Melanocyte of skin (primary cell): ENCODE data around the gene CUTA. TPM values are rescaled to one million over a fixed set of nuclear protein-coding genes. Genes with fewer than 3 reads are reported as not detected.

Source experiments
- small RNA-seq, 2 donors: library from RNA; depleted of rRNA; stranded (forward); fragments of <200 nt; gene quantifications; one replicate each; pipeline ENCODE3, GENCODE V24; 2012
- total RNA-seq, 2 donors: library from RNA; depleted of rRNA; stranded (reverse); fragments of >200 nt; gene quantifications; 2 replicates each; pipeline ENCODE4 v1.2.3, GENCODE V29; 2012

The CUTA gene
- 100 to 1,000 TPM; 139 to 144 TPM for total RNA-seq

GRCh38 chr6:33417903-33418689 lies at the start of gene CUTA:
Gene CUTA (minus strand): TSS chr6:33418107. CDS start chr6:33418000, 107 bp downstream.

GRCh38 chr6:33454009-33454946 lies 36.4 kb upstream of the CUTA start, which contains the start of gene ZBTB9:
Gene ZBTB9 (plus strand): TSS chr6:33454576. CDS start chr6:33455101, 525 bp downstream.

GRCh38 chr6:33419580-33420490 lies 1.9 kb upstream of the CUTA start, which contains the start of gene SYNGAP1:
Gene SYNGAP1 (plus strand): TSS chr6:33420065. CDS start chr6:33420265, 200 bp downstream.

GRCh38 chr6:33410711-33411631 lies 6.9 kb downstream of the CUTA start, which contains the start of gene PHF1:
Gene PHF1 (plus strand): TSS chr6:33411014. CDS start chr6:33412264, 1,250 bp downstream.

GRCh38 chr6:33391278-33391921 lies 26.5 kb downstream of the CUTA start, which contains the start of gene KIFC1:
Gene KIFC1 (plus strand): TSS chr6:33391823. CDS start chr6:33391986, 163 bp downstream.

Small RNA genes lying within 50 kb of the gene (small RNA-seq; reads per million reads assigned to genes)
- gene RPL35AP4 (0 reads per million in 2 donors), gene ZBTB9 (0 reads per million in 2 donors)

Other genes starting within 250 kb of the CUTA start
- under 1 TPM in 1 of 2 donors, not detected in 1; 0.34 TPM for gene COL11A2, start 225.6 kb downstream of the CUTA start, total RNA-seq
- gene RXRB, start 217.4 kb downstream of the CUTA start, total RNA-seq, result 10 to 100 TPM in 1 of 2 donors, 1 to 10 TPM in 1; 8.7 to 13.8 TPM
- gene SLC39A7, start 217.2 kb downstream of the CUTA start, total RNA-seq, result 10 to 100 TPM; 45.4 to 58.3 TPM
- 1 to 10 TPM; 4.3 to 6.5 TPM for gene HSD17B8, start 213.5 kb downstream of the CUTA start, total RNA-seq
- 10 to 100 TPM; 23.6 to 25.8 TPM for gene RING1, start 209.6 kb downstream of the CUTA start, total RNA-seq
- gene VPS52, start 146.2 kb downstream of the CUTA start, total RNA-seq, result 10 to 100 TPM; 38.3 to 41.0 TPM
- 1,000 to 10,000 TPM; 1,205 to 1,781 TPM for gene RPS18, start 146.0 kb downstream of the CUTA start, total RNA-seq
- gene B3GALT4, start 141.0 kb downstream of the CUTA start, total RNA-seq, result 1 to 10 TPM; 3.7 to 7.6 TPM
- gene WDR46, start 128.9 kb downstream of the CUTA start, total RNA-seq, result 10 to 100 TPM; 68.5 to 92.6 TPM
- 10 to 100 TPM; 32.7 to 58.3 TPM for gene PFDN6, start 128.5 kb downstream of the CUTA start, total RNA-seq
- gene RGL2, start 119.2 kb downstream of the CUTA start, total RNA-seq, result 10 to 100 TPM; 19.0 to 23.1 TPM
- gene TAPBP, start 104.0 kb downstream of the CUTA start, total RNA-seq, result 100 to 1,000 TPM; 120 to 228 TPM
- 10 to 100 TPM in 1 of 2 donors, 1 to 10 TPM in 1; 7.7 to 12.7 TPM for gene ZBTB22, start 100.4 kb downstream of the CUTA start, total RNA-seq
- 10 to 100 TPM; 28.9 to 45.6 TPM for gene DAXX, start 95.1 kb downstream of the CUTA start, total RNA-seq
- 10 to 100 TPM; 32.0 to 59.6 TPM for gene KIFC1, start 26.3 kb downstream of the CUTA start, total RNA-seq
- gene PHF1, start 7.1 kb downstream of the CUTA start, total RNA-seq, result 10 to 100 TPM; 11.7 to 16.5 TPM
- 1 to 10 TPM; 4.8 to 5.3 TPM for gene SYNGAP1, start 2.0 kb upstream of the CUTA start, total RNA-seq
- gene ZBTB9, start 36.5 kb upstream of the CUTA start, total RNA-seq, result 1 to 10 TPM; 3.8 to 7.3 TPM
- 10 to 100 TPM; 21.0 to 36.0 TPM for gene BAK1, start 162.2 kb upstream of the CUTA start, total RNA-seq
- gene ITPR3, start 203.2 kb upstream of the CUTA start, total RNA-seq, result 10 to 100 TPM; 19.3 to 36.3 TPM